Neural cell (in vitro differentiated cells): Measurements from ENCODE around the gene ACBD5. TPM values are rescaled to one million over a fixed set of nuclear protein-coding genes. Genes with fewer than 3 reads are reported as not detected.
"Not testable (repeated sequence)": the region's sequence is repeated elsewhere in the genome, so short reads cannot be mapped to it uniquely, and the experiment has no call there.

Experiments
- H2AFZ ChIP-seq: fragments of 200-600, 300-800 bp; sonication (generic), shearing (Covaris generic); 2 replicates; pipeline ENCODE4 v1.6.0; 2014; ENCODE audit warnings: low read depth, mild to moderate bottlenecking, antibody characterized with exemption, low read length, moderate library complexity
- H3F3A ChIP-seq: fragments of 200-600 bp; shearing (Covaris generic); 2 replicates; pipeline ENCODE4 v1.6.1; 2016; ENCODE audit warnings: mild to moderate bottlenecking, moderate library complexity, mixed read lengths, antibody characterized with exemption, low read length; ENCODE audit not compliant: insufficient read depth, poor library complexity, severe bottlenecking
- H3K27ac ChIP-seq: fragments of 200-600, 300-800 bp; sonication (generic), shearing (Covaris generic); 2 replicates; pipeline ENCODE4 v1.5.1; 2014; ENCODE audit warnings: mild to moderate bottlenecking, low read length, moderate library complexity
- H3K27me3 ChIP-seq: fragments of 300-800, 200-600 bp; sonication (generic), shearing (Covaris generic); 2 replicates; pipeline ENCODE4 v1.6.0; 2014; ENCODE audit warnings: mild to moderate bottlenecking, low read depth, low read length, moderate library complexity; ENCODE audit not compliant: insufficient read depth
- H3K36me3 ChIP-seq: fragments of 300-800, 200-600 bp; sonication (generic), shearing (Covaris generic); 2 replicates; pipeline ENCODE4 v1.5.1; 2014; ENCODE audit warnings: mild to moderate bottlenecking, antibody characterized with exemption, low read length, moderate library complexity; ENCODE audit not compliant: insufficient read depth
- H3K4me2 ChIP-seq: fragments of 300-800, 200-600 bp; sonication (generic), shearing (Covaris generic); 2 replicates; pipeline ENCODE4 v1.6.0; 2014; ENCODE audit warnings: mild to moderate bottlenecking, low read length
- H3K4me3 ChIP-seq: fragments of 300-800, 200-600 bp; sonication (generic), shearing (Covaris generic); 2 replicates; pipeline ENCODE4 v1.5.1; 2014; ENCODE audit warnings: mild to moderate bottlenecking, low read length, moderate library complexity
- H3K79me2 ChIP-seq: fragments of 200-600 bp; shearing (Covaris generic); replicated peaks from 2 replicates; pipeline ENCODE4 v1.6.0; 2014; ENCODE audit warnings: mild to moderate bottlenecking, low read length, moderate library complexity; ENCODE audit not compliant: insufficient read depth
- H3K9ac ChIP-seq: fragments of 300-800, 200-600 bp; sonication (generic), shearing (Covaris generic); 2 replicates; pipeline ENCODE4 v1.6.1; 2016; ENCODE audit warnings: mild to moderate bottlenecking, low read length, mixed read lengths
- H3K9me2 ChIP-seq: fragments of 200-600 bp; shearing (Covaris generic); 2 replicates; pipeline ENCODE4 v1.6.1; 2016; ENCODE audit warnings: mild to moderate bottlenecking, low read length, mixed read lengths; ENCODE audit not compliant: insufficient read depth
- H3K9me3 ChIP-seq: fragments of 200-600, 300-800 bp; sonication (generic), shearing (Covaris generic); 2 replicates; pipeline ENCODE4 v1.6.1; 2016; ENCODE audit warnings: mild to moderate bottlenecking, mixed run types, low read length, moderate library complexity, mixed read lengths
- H4K20me1 ChIP-seq: fragments of 200-600 bp; shearing (Covaris generic); 2 replicates; pipeline ENCODE4 v1.6.1; 2016; ENCODE audit warnings: mild to moderate bottlenecking, mixed run types; ENCODE audit not compliant: insufficient read depth
- CTCF ChIP-seq: fragments of 450-650 bp; IDR thresholded peaks from 2 replicates; pipeline ENCODE4 v1.5.1; 2014; ENCODE audit warnings: antibody characterized with exemption, mild to moderate bottlenecking, moderate library complexity; ENCODE audit not compliant: poor library complexity, severe bottlenecking
- EP300 ChIP-seq: fragments of 450-650 bp; conservative IDR thresholded peaks from 2 replicates; pipeline ENCODE4 v1.6.1; 2014; ENCODE audit warnings: antibody characterized with exemption, mild to moderate bottlenecking, moderate library complexity; ENCODE audit not compliant: poor library complexity, severe bottlenecking
- EZH2 ChIP-seq: fragments of 200-600, 300-800 bp; shearing (Covaris generic), sonication (generic); IDR thresholded peaks from 2 replicates; pipeline ENCODE4 v1.6.1; 2014; ENCODE audit warnings: antibody characterized with exemption, low read length, borderline replicate concordance, mild to moderate bottlenecking; ENCODE audit not compliant: insufficient read depth, poor library complexity, severe bottlenecking
- MXI1 ChIP-seq: fragments of 450-650 bp; conservative IDR thresholded peaks from 2 replicates; pipeline ENCODE4 v1.6.1; 2014; ENCODE audit warnings: antibody characterized with exemption, mild to moderate bottlenecking; ENCODE audit not compliant: poor library complexity, severe bottlenecking
- POLR2AphosphoS5 ChIP-seq: IDR thresholded peaks from 2 replicates; pipeline ENCODE4 v1.6.1; 2012
- RAD21 ChIP-seq: fragments of 450-650 bp; conservative IDR thresholded peaks from 2 replicates; pipeline ENCODE4 v1.6.1; 2014; ENCODE audit warnings: antibody characterized with exemption, mild to moderate bottlenecking, moderate library complexity
- REST ChIP-seq: IDR thresholded peaks from 2 replicates; pipeline ENCODE4 v1.6.1; 2012; ENCODE audit warnings: borderline replicate concordance
- SMC3 ChIP-seq: fragments of 450-650 bp; conservative IDR thresholded peaks from 2 replicates; pipeline ENCODE4 v1.6.1; 2014; ENCODE audit warnings: antibody characterized with exemption, mild to moderate bottlenecking, moderate library complexity; ENCODE audit not compliant: poor library complexity
- TAF1 ChIP-seq: IDR thresholded peaks from 2 replicates; pipeline ENCODE4 v1.6.1; 2012; ENCODE audit warnings: low read depth
- polyA plus RNA-seq: library from polyadenylated mRNA; depleted of rRNA; stranded (reverse); fragments of >200 nt; gene quantifications from 2 replicates; pipeline ENCODE4 v1.2.3, GENCODE V29; 2014

Gene ACBD5
- polyA plus RNA-seq, 1 donor from 2014 or later: 44.8 TPM

- H3K27ac ChIP-seq: peak overlapping the region; percentile 99
- peak overlapping the region; percentile 75 for H2AFZ ChIP-seq
Observed at GRCh38 chr10:27241010-27241651, 534 bp upstream of the ACBD5 start.

GRCh38 chr10:27237531-27237930 lies 3.1 kb downstream of the ACBD5 start:
- not testable (repeated sequence) for H3K36me3 ChIP-seq, H2AFZ ChIP-seq, H3F3A ChIP-seq, H3K27me3 ChIP-seq, H3K4me3 ChIP-seq, H3K27ac ChIP-seq, H3K4me2 ChIP-seq, H3K9me2 ChIP-seq, H3K9me3 ChIP-seq, H4K20me1 ChIP-seq, H3K9ac ChIP-seq
- peaks cover 12% of the 10 kb centered on the region for H3K79me2 ChIP-seq

More at GRCh38 chr10:27241010-27241651, 534 bp upstream of the ACBD5 start:
- Histone ChIP-seq H3K36me3 (no peaks in the 10 kb centered on the region), H3K4me2 (peak overlapping the region; percentile 82), H3K9ac (peak overlapping the region; percentile 93), H3K27me3 (no peaks in the 10 kb centered on the region), H3K4me3 (peak overlapping the region; percentile 73), H4K20me1 (no peaks in the 10 kb centered on the region), H3K9me3 (no peaks in the 10 kb centered on the region), H3K9me2 (no peaks in the 10 kb centered on the region), H3F3A (peaks cover 11% of the 10 kb centered on the region), H3K79me2 (peaks cover 6% of the 10 kb centered on the region)
- TF ChIP-seq CTCF: no peak
- TF ChIP-seq REST: no peak
- TF ChIP-seq TAF1: no peak
- no peak for TF ChIP-seq EZH2
- no peak for TF ChIP-seq POLR2AphosphoS5
- no peak for TF ChIP-seq SMC3
- no peak for TF ChIP-seq MXI1
- no peak for TF ChIP-seq EP300
- TF ChIP-seq RAD21: no peak

GRCh38 chr10:27236589-27237128 lies 3.9 kb downstream of the ACBD5 start:
- not testable (repeated sequence) for H3K9me2 ChIP-seq, H3K4me2 ChIP-seq, H3K9ac ChIP-seq, H3K36me3 ChIP-seq, H2AFZ ChIP-seq, H4K20me1 ChIP-seq, H3K4me3 ChIP-seq, H3K27me3 ChIP-seq, H3K27ac ChIP-seq, H3K9me3 ChIP-seq, H3F3A ChIP-seq
- peaks cover 12% of the 10 kb centered on the region for H3K79me2 ChIP-seq
